ENCODE data around the gene RAET1G. TPM values are rescaled to one million over a fixed set of nuclear protein-coding genes. Genes with fewer than 3 reads are reported as not detected.
A peak's percentile ranks its signal among the peaks of the same experiment; 100 is the strongest.

The RAET1G gene
- total and polyA plus RNA-seq, 9 of the 15 experiments (the other 6 are each of a cell fraction or from before 2014, with no cell fraction given) = 0.11 TPM; not detected in 8

DNA sequence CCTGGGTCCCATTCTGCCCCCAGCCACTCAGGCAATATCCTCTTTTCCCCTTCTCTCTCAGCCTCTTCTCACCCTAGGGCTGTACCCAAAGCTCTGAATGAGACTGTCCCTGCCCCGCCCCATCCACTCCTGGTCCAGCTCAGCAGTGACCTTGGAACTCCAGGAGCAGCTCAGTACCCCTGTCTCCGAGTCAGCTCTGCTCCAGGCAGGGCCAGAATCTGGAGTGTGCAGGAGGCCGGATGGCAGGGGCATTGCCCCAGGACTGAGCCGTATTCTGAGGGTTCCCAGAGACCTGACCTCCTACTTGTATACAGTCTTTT, 2.0 kb upstream of the RAET1G start:
- Histone ChIP-seq H3K27ac (ENCODE audit: extremely low read depth, low read depth, low read length) (no peak overlapping the region), H2AFZ (ENCODE audit: low read depth, low read length) (peak overlapping the region; percentile 93; the same call in 1 of the 2 replicates), H3K4me3 (no peak overlapping the region), H3K4me2 (ENCODE audit: insufficient read depth, low read length) (no peak overlapping the region), H3K79me2 (ENCODE audit: control insufficient read depth, insufficient read depth, low read length) (no peaks in the 10 kb centered on the region), H3K36me3 (ENCODE audit: control insufficient read depth, insufficient read depth, low read length) (no peaks in the 10 kb centered on the region), H3K9ac (ENCODE audit: insufficient read depth in 1 of 2, low read depth in 2 of 2, low read length in 2 of 2) (no peak overlapping the region; a peak in 1 of 4 replicates), H3K27me3 (ENCODE audit: control insufficient read depth in 2 of 2, insufficient read depth in 2 of 2, low read length in 2 of 2) (peaks cover 16 to 54% of the 10 kb centered on the region in 2 experiments; a peak in 4 of 5 replicates), H3K9me3 (replicated peaks; ENCODE audit: control insufficient read depth, insufficient read depth, low read depth, low read length) (no peaks in the 10 kb centered on the region), H3K4me1 (replicated peaks in 1 of 2; ENCODE audit: control insufficient read depth in 2 of 2, insufficient read depth in 2 of 2, low read length in 2 of 2) (peaks cover 0 to 26% of the 10 kb centered on the region in 2 experiments; a peak in 3 of 5 replicates), H4K20me1 (replicated peaks; ENCODE audit: control insufficient read depth, insufficient read depth, low read length) (no peaks in the 10 kb centered on the region), H3K9me1 (ENCODE audit: control insufficient read depth, insufficient read depth, low read length) (no peaks in the 10 kb centered on the region)
- intact Hi-C loops (cut with micrococcal nuclease) = loop anchor here (5.0 kb wide), 3 partner anchors 203 to 898 kb away; partner anchors contain the start of gene GINM1
- BruUV-seq (replicated peaks) = no TSS peak
- ChIA-PET CTCF (ENCODE audit: low intra/inter-chr PET ratio) (interaction anchor here (1.6 to 2.9 kb wide), 3 partner anchors 84 to 90 kb away, joined by 6 to 23 read pairs (median 15); no protein-coding TSS in a partner anchor), POLR2A (interaction anchor here (1.0 to 1.1 kb wide), 2 partner anchors 11 to 13 kb away, joined by 3 read pairs; no protein-coding TSS in a partner anchor)
- in situ Hi-C loops (cut with MboI) = loop anchor here (5.0 to 25.0 kb wide), 3 partner anchors 83 to 888 kb away; no protein-coding TSS in a partner anchor
- ATAC-seq = no peak
- no peak for FAIRE-seq
- DNase-seq (ENCODE audit: extremely low read depth in 1 of 4, low spot score in 3 of 4) = no peak
- 29% methylated on average over 4 of the region's 4 CpGs for WGBS (ENCODE audit: insufficient coverage, low coverage, missing lambda C conversion rate)
- no peak for TF ChIP-seq ZNF830 (CRISPR knock-in tag; IDR thresholded peaks at IDR 0.05)
- no peak for TF ChIP-seq MEF2A (IDR thresholded peaks at IDR 0.05; ENCODE audit: control insufficient read depth, low read depth, low read length)
- TF ChIP-seq HNRNPH1 (optimal IDR thresholded peaks at IDR 0.05; ENCODE audit: low read depth, low read length) = no peak
- no peak for TF ChIP-seq NFYB (IDR thresholded peaks at IDR 0.05; ENCODE audit: extremely low read depth, insufficient read length)
- no peak for TF ChIP-seq THRAP3 (IDR thresholded peaks at IDR 0.05; ENCODE audit: borderline replicate concordance)
- TF ChIP-seq ZNF644 (tag; IDR thresholded peaks at IDR 0.05; ENCODE audit: low read depth) = no peak
- no peak for TF ChIP-seq UBTF (IDR thresholded peaks at IDR 0.05; ENCODE audit: borderline replicate concordance in 1 of 2, low read depth in 2 of 2, low read length in 2 of 2)
- no peak for TF ChIP-seq ATF6 (CRISPR knock-in tag; IDR thresholded peaks at IDR 0.05)
- TF ChIP-seq ZNF444 (CRISPR knock-in tag; IDR thresholded peaks at IDR 0.05) = no peak
- TF ChIP-seq, protein P1, sequence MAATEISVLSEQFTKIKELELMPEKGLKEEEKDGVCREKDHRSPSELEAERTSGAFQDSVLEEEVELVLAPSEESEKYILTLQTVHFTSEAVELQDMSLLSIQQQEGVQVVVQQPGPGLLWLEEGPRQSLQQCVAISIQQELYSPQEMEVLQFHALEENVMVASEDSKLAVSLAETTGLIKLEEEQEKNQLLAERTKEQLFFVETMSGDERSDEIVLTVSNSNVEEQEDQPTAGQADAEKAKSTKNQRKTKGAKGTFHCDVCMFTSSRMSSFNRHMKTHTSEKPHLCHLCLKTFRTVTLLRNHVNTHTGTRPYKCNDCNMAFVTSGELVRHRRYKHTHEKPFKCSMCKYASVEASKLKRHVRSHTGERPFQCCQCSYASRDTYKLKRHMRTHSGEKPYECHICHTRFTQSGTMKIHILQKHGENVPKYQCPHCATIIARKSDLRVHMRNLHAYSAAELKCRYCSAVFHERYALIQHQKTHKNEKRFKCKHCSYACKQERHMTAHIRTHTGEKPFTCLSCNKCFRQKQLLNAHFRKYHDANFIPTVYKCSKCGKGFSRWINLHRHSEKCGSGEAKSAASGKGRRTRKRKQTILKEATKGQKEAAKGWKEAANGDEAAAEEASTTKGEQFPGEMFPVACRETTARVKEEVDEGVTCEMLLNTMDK (IDR thresholded peaks at IDR 0.05; ENCODE audit: borderline replicate concordance, insufficient read depth, low read depth, low read length, poor library complexity, severe bottlenecking) = no peak
- TF ChIP-seq, protein P2, sequence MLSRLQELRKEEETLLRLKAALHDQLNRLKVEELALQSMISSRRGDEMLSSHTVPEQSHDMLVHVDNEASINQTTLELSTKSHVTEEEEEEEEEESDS (CRISPR knock-in tag; IDR thresholded peaks at IDR 0.05) = no peak
- TF ChIP-seq ZNF23 (CRISPR knock-in tag; IDR thresholded peaks at IDR 0.05) = no peak
